HepG2 (cell line): ENCODE results near the gene TOLLIP. TPM values are rescaled to one million over a fixed set of nuclear protein-coding genes. Genes with fewer than 3 reads are reported as not detected.

Experiments used
- ATAC-seq: fragments of 200-7000 bp; cut with Tn5 transposase; 3 replicates; pipeline ENCODE4 v1.9.1; 2020; ENCODE audit warnings: mild to moderate bottlenecking, moderate library complexity
- BruUV-seq: library from RNA; stranded (reverse); fragments of 400-500 nt; replicated peaks from 2 replicates; lab custom pipeline; 2021; lab: Mats Ljungman, UMichigan
- CTCF ChIA-PET: fragments of 300-600 bp; formaldehyde crosslinking; extraction: SDS; loops from one replicate; lab custom pipeline; 2021; ENCODE audit warnings: low total read pairs, inconsistent platforms, low intra/inter-chr PET ratio; lab: Yijun Ruan, JAX
- POLR2A ChIA-PET: fragments of 350-600 bp; sonication (Branson Sonifier 250); formaldehyde crosslinking; loops from one replicate; lab custom pipeline; 2020; ENCODE audit warnings: antibody characterized with exemption, inconsistent platforms; lab: Yijun Ruan, JAX
- DNase-seq: peaks from one replicate; pipeline ENCODE4 v3.0.0-alpha.2; 2015; ENCODE audit warnings: low spot score
- FAIRE-seq: peaks from 3 replicates; lab custom pipeline; 2011; peaks lifted over from hg19 to GRCh38; lab: Jason Lieb, UNC
- H2AFZ ChIP-seq: one replicate; pipeline ENCODE4 v1.6.1; 2011; ENCODE audit warnings: low read length, inconsistent platforms
- H3K27ac ChIP-seq: fragments of 300-600 bp; 3 replicates; pipeline ENCODE4 v1.8.0; 2011; ENCODE audit warnings: mixed run types, mild to moderate bottlenecking, mixed read lengths, low read length, inconsistent platforms; ENCODE audit not compliant: insufficient read depth; ENCODE audit errors: extremely low read length
- H3K27me3 ChIP-seq, 2 experiments: fragments of 200-600 bp in 1 of 2; 2 replicates in 1 of 2; 3 replicates in 1 of 2; pipeline versions ENCODE4 v1.6.0 to v1.8.0; 2011; ENCODE audit warnings: low read length in 2 of 2, mild to moderate bottlenecking in 2 of 2, moderate library complexity in 2 of 2, inconsistent platforms in 1 of 2; ENCODE audit not compliant: insufficient read depth in 2 of 2, control insufficient read depth in 1 of 2
- H3K36me3 ChIP-seq, 2 experiments: fragments of 200-600 bp in 1 of 2; replicated peaks in 1 of 2; 2 replicates in 1 of 2; 3 replicates in 1 of 2; pipeline versions ENCODE4 v1.5.1 to v1.8.0; 2011; ENCODE audit warnings: low read length in 2 of 2, inconsistent platforms in 1 of 2; ENCODE audit not compliant: insufficient read depth in 2 of 2, control insufficient read depth in 1 of 2
- H3K4me1 ChIP-seq: 2 replicates; pipeline ENCODE4 v1.5.1; 2012; ENCODE audit warnings: low read length, inconsistent platforms; ENCODE audit not compliant: insufficient read depth
- H3K4me2 ChIP-seq: 2 replicates; pipeline ENCODE4 v1.6.0; 2011; ENCODE audit warnings: low read depth, low read length, inconsistent platforms
- H3K4me3 ChIP-seq, 3 experiments: fragments of 200-600 bp in 1 of 3; sonication (generic), shearing (Covaris generic) in 1 of 3; replicated peaks in 1 of 3; 2 replicates each; pipeline ENCODE4 v1.5.1; 2011 to 2016; ENCODE audit warnings: low read length in 3 of 3, inconsistent platforms in 2 of 3, low read depth in 2 of 3, mild to moderate bottlenecking in 2 of 3, control low read depth in 1 of 3, mixed read lengths in 1 of 3; ENCODE audit not compliant: insufficient read depth in 1 of 3
- H3K79me2 ChIP-seq: one replicate; pipeline ENCODE4 v1.6.1; 2011; ENCODE audit warnings: low read length, inconsistent platforms; ENCODE audit not compliant: insufficient read depth
- H3K9ac ChIP-seq: 2 replicates; pipeline ENCODE4 v1.6.0; 2011; ENCODE audit warnings: mild to moderate bottlenecking, low read depth, low read length, inconsistent platforms; ENCODE audit not compliant: insufficient read depth
- H3K9me3 ChIP-seq: 2 replicates; pipeline ENCODE4 v1.5.1; 2012; ENCODE audit warnings: mild to moderate bottlenecking, low read length
- H4K20me1 ChIP-seq: 2 replicates; pipeline ENCODE4 v1.6.0; 2011; ENCODE audit warnings: inconsistent platforms, mild to moderate bottlenecking, low read length, moderate library complexity; ENCODE audit not compliant: insufficient read depth
- BORCS8-MEF2B ChIP-seq: sonication (generic); formaldehyde crosslinking; IDR thresholded peaks from 2 replicates; pipeline ENCODE4 v1.8.0; 2022; ENCODE audit warnings: mild to moderate bottlenecking, missing genetic modification reagents
- CEBPZ ChIP-seq: IDR thresholded peaks from 2 replicates; pipeline ENCODE4 v1.6.1; 2012; ENCODE audit warnings: low read length, improper control_type of control experiment
- MEIS1 ChIP-seq: sonication (generic); formaldehyde crosslinking; IDR thresholded peaks from 2 replicates; pipeline ENCODE4 v1.9.0; 2021; ENCODE audit warnings: mild to moderate bottlenecking, missing genetic modification reagents, moderate library complexity, borderline replicate concordance
- NCOA5 ChIP-seq: sonication (generic); formaldehyde crosslinking; IDR thresholded peaks from 2 replicates; pipeline ENCODE4 v1.4.0; 2020; ENCODE audit warnings: missing genetic modification reagents
- RAD51 ChIP-seq: fragments of 450-650 bp; IDR thresholded peaks from 2 replicates; pipeline ENCODE4 v1.6.1; 2016; ENCODE audit warnings: borderline replicate concordance
- SALL2 ChIP-seq: sonication (generic); formaldehyde crosslinking; IDR thresholded peaks from 2 replicates; pipeline ENCODE4 v1.8.1; 2023; ENCODE audit warnings: mild to moderate bottlenecking, missing genetic modification reagents, inconsistent platforms
- SETDB1 ChIP-seq: sonication (generic); formaldehyde crosslinking; IDR thresholded peaks from 2 replicates; pipeline ENCODE4 v1.5.1; 2020; ENCODE audit warnings: missing genetic modification reagents, mild to moderate bottlenecking, borderline replicate concordance
- SMAD9 ChIP-seq: sonication (generic); formaldehyde crosslinking; IDR thresholded peaks from 2 replicates; pipeline ENCODE4 v1.5.1; 2020; ENCODE audit warnings: mild to moderate bottlenecking, missing genetic modification reagents
- TSC22D2 ChIP-seq: sonication (generic); formaldehyde crosslinking; IDR thresholded peaks from 2 replicates; pipeline ENCODE4 v1.5.1; 2020; ENCODE audit warnings: missing genetic modification reagents, mild to moderate bottlenecking, borderline replicate concordance
- ZNF441 ChIP-seq: sonication (generic); formaldehyde crosslinking; IDR thresholded peaks from 2 replicates; pipeline ENCODE4 v1.7.0; 2021; ENCODE audit warnings: missing genetic modification reagents, borderline replicate concordance
- ZNF597 ChIP-seq: sonication (generic); formaldehyde crosslinking; IDR thresholded peaks from 2 replicates; pipeline ENCODE4 v1.5.0; 2020; ENCODE audit warnings: missing genetic modification reagents
- ZSCAN30 ChIP-seq: sonication (generic); formaldehyde crosslinking; IDR thresholded peaks from 2 replicates; pipeline ENCODE4 v1.5.0; 2020; ENCODE audit warnings: mild to moderate bottlenecking, missing genetic modification reagents
- ZSCAN31 ChIP-seq: sonication (generic); formaldehyde crosslinking; IDR thresholded peaks from 2 replicates; pipeline ENCODE4 v1.5.0; 2020; ENCODE audit warnings: low read depth, mild to moderate bottlenecking, missing genetic modification reagents
- WGBS: methylation state at CpG from one replicate; pipeline ENCODE4 v1.1.6; 2017; ENCODE audit warnings: low lambda C conversion rate; 5-methylcytosine and 5-hydroxymethylcytosine counted together
- in situ Hi-C: cut with HindIII; loops from 2 replicates; pipeline ENCODE4 v1.10.0; 2017; ENCODE audit warnings: low pct_unique_long_range_greater_than_20kb; ENCODE audit not compliant: extremely low pct_ligation_motif_present
- intact Hi-C: fragments of 100-400 bp; cut with micrococcal nuclease; formaldehyde crosslinking; loops from one replicate; pipeline ENCODE4 v1.10.0; 2022; ENCODE audit not compliant: unreplicated experiment
- polyA plus RNA-seq, 8 experiments: library from polyadenylated mRNA; depleted of rRNA in 3 of 8; stranded (reverse) in 7 of 8; unstranded in 1 of 8; fragments of >200 nt; fragmentation: Illumina TruSeq in 4 of 8; extraction: Trizol in 4 of 8; gene quantifications; 2 replicates each; pipeline versions ENCODE4 v1.2.1 to v1.2.3, GENCODE V29; 2011 to 2016; ENCODE audit warnings: low read depth in 4 of 8, missing spikeins in 1 of 8, mixed read lengths in 1 of 8; ENCODE audit not compliant: insufficient read depth in 1 of 8
- total RNA-seq, 5 experiments: library from RNA; depleted of rRNA; stranded (reverse); fragments of >200 nt; fragmentation: Illumina TruSeq; extraction: Trizol; gene quantifications; 2 replicates each; pipeline ENCODE4 v1.2.3, GENCODE V29; 2016; ENCODE audit warnings: low read depth in 1 of 5
- TF ChIP-seq, protein P1 (sequence below): sonication (generic); formaldehyde crosslinking; IDR thresholded peaks from 2 replicates; pipeline ENCODE4 v1.4.0; 2020; ENCODE audit warnings: missing genetic modification reagents
- TF ChIP-seq, protein P2 (sequence below): sonication (generic); formaldehyde crosslinking; IDR thresholded peaks from 2 replicates; pipeline ENCODE4 v1.4.0; 2020; ENCODE audit warnings: mild to moderate bottlenecking, missing genetic modification reagents

Gene TOLLIP
- total and polyA plus RNA-seq, 2 of the 13 experiments (the other 11 are each of a cell fraction or from before 2014, with no cell fraction given): 25.9 to 47.5 TPM

- POLR2A ChIA-PET: no interaction called here
- H3K9me3 ChIP-seq: no peaks in the 10 kb centered on the region
- BruUV-seq: no TSS peak
- H3K4me2 ChIP-seq: no peak overlapping the region
- H4K20me1 ChIP-seq: no peaks in the 10 kb centered on the region
- H3K4me3 ChIP-seq: no peak overlapping the region
- H3K27ac ChIP-seq: no peak overlapping the region
- CTCF ChIA-PET: no interaction called here
- ATAC-seq (no peak), DNase-seq (no peak), FAIRE-seq (no peak)
- in situ Hi-C loops (loop anchor here (5.0 kb wide), 1 partner anchor 115 kb away; no protein-coding TSS in a partner anchor), intact Hi-C loops (no loop called here)
- peaks cover 7% of the 10 kb centered on the region; the same call in 1 of the 2 replicates for H3K4me1 ChIP-seq
- no peak overlapping the region for H2AFZ ChIP-seq
- H3K36me3 ChIP-seq: no peaks in the 10 kb centered on the region
- no peaks in the 10 kb centered on the region for H3K79me2 ChIP-seq
- WGBS: 64% methylated on average over 5 of the region's 23 CpGs
- no peak overlapping the region for H3K9ac ChIP-seq
- peaks cover 6 to 18% of the 10 kb centered on the region in 2 experiments; a peak in 4 of 5 replicates for H3K27me3 ChIP-seq
- TF ChIP-seq, protein P1, sequence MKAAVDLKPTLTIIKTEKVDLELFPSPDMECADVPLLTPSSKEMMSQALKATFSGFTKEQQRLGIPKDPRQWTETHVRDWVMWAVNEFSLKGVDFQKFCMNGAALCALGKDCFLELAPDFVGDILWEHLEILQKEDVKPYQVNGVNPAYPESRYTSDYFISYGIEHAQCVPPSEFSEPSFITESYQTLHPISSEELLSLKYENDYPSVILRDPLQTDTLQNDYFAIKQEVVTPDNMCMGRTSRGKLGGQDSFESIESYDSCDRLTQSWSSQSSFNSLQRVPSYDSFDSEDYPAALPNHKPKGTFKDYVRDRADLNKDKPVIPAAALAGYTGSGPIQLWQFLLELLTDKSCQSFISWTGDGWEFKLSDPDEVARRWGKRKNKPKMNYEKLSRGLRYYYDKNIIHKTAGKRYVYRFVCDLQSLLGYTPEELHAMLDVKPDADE (CRISPR knock-in tag): no peak
- TF ChIP-seq ZNF441 (CRISPR knock-in tag): no peak
- no peak for TF ChIP-seq SALL2 (CRISPR knock-in tag)
- no peak for TF ChIP-seq ZNF597
- TF ChIP-seq CEBPZ: no peak
- no peak for TF ChIP-seq BORCS8-MEF2B
- TF ChIP-seq, protein P2, sequence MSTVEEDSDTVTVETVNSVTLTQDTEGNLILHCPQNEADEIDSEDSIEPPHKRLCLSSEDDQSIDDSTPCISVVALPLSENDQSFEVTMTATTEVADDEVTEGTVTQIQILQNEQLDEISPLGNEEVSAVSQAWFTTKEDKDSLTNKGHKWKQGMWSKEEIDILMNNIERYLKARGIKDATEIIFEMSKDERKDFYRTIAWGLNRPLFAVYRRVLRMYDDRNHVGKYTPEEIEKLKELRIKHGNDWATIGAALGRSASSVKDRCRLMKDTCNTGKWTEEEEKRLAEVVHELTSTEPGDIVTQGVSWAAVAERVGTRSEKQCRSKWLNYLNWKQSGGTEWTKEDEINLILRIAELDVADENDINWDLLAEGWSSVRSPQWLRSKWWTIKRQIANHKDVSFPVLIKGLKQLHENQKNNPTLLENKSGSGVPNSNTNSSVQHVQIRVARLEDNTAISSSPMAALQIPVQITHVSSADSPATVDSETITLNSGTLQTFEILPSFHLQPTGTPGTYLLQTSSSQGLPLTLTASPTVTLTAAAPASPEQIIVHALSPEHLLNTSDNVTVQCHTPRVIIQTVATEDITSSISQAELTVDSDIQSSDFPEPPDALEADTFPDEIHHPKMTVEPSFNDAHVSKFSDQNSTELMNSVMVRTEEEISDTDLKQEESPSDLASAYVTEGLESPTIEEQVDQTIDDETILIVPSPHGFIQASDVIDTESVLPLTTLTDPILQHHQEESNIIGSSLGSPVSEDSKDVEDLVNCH: no peak
- no peak for TF ChIP-seq ZSCAN30 (CRISPR knock-in tag)
- no peak for TF ChIP-seq SMAD9
- TF ChIP-seq SETDB1 (CRISPR knock-in tag): no peak
- TF ChIP-seq NCOA5 (CRISPR knock-in tag): no peak
- no peak for TF ChIP-seq ZSCAN31 (CRISPR knock-in tag)
- TF ChIP-seq RAD51: no peak
- no peak for TF ChIP-seq MEIS1 (CRISPR knock-in tag)
- TF ChIP-seq TSC22D2 (CRISPR knock-in tag): no peak
Observed at GRCh38 chr11:1227551-1228100, 81.8 kb downstream of the TOLLIP start.
